Body of pancreas (tissue), 4 donors: ENCODE data around the gene AP3B1. TPM values are rescaled to one million over a fixed set of nuclear protein-coding genes. Genes with fewer than 3 reads are reported as not detected.

ENCODE experiments used
- ATAC-seq: fragments of 150-250 bp; one replicate; pipeline ENCODE4 v1.9.1; 2016
- DNase-seq, 4 donors: peaks; one replicate each; pipeline ENCODE4 v3.0.0-alpha.2; 2019
- H3K27ac ChIP-seq, 4 donors: fragments of 200-600 bp; sonication (generic); 1 replicate in 3 of 4; 2 replicates in 1 of 4; pipeline versions ENCODE4 v1.5.1 to v1.6.1; 2016 to 2019; ENCODE audit warnings: mild to moderate bottlenecking in 1 of 4, mixed read lengths in 1 of 4, moderate library complexity in 1 of 4
- H3K27me3 ChIP-seq, 2 donors: fragments of 200-600 bp; sonication (generic); one replicate each; pipeline ENCODE4 v1.6.0; 2016; ENCODE audit warnings: mild to moderate bottlenecking in 1 of 2
- H3K36me3 ChIP-seq, 2 donors: fragments of 200-600 bp; sonication (generic); replicated peaks in 1 of 2; 2 replicates each; pipeline ENCODE4 v1.5.1; 2016; ENCODE audit warnings: low read depth in 2 of 2; ENCODE audit not compliant: insufficient read depth in 1 of 2
- H3K4me1 ChIP-seq: fragments of 200-600 bp; sonication (generic); one replicate; pipeline ENCODE4 v1.6.0; 2016
- H3K4me3 ChIP-seq, 2 donors: fragments of 200-600 bp; sonication (generic); 1 replicate in 1 of 2; 2 replicates in 1 of 2; pipeline ENCODE4 v1.5.1; 2016 to 2019
- H3K9me3 ChIP-seq, 3 donors: fragments of 200-600 bp; sonication (generic); 1 replicate in 2 of 3; 2 replicates in 1 of 3; pipeline ENCODE4 v1.5.1; 2016
- POLR2A ChIP-seq, 3 donors: fragments of 450-650 bp; IDR thresholded peaks; one replicate each; pipeline ENCODE4 v1.6.1; 2016; ENCODE audit warnings: antibody characterized with exemption in 3 of 3, mild to moderate bottlenecking in 2 of 3
- WGBS, 2 donors: methylation state at CpG; one replicate each; pipeline ENCODE4 v1.1.5; 2017; 5-methylcytosine and 5-hydroxymethylcytosine counted together
- intact Hi-C: fragments of 100-400 bp; cut with DNase I; formaldehyde crosslinking; loops from one replicate; pipeline ENCODE4 v1.15.1; 2023
- total RNA-seq, 2 donors: library from RNA; depleted of rRNA; stranded (reverse); fragments of >200 nt; gene quantifications; one replicate each; pipeline ENCODE4 v1.1.0, GENCODE V29; 2016
- TF ChIP-seq, protein P1 (sequence below), 7 experiments: fragments of 450-650 bp in 4 of 7; fragments of 200-600 bp in 3 of 7; sonication (generic) in 3 of 7; IDR thresholded peaks; one replicate each; pipeline ENCODE4 v1.5.1; 2016 to 2019; ENCODE audit warnings: antibody characterized with exemption in 7 of 7

Gene AP3B1
- total RNA-seq, 2 donors from 2014 or later, result 23.6 to 32.3 TPM

DNA sequence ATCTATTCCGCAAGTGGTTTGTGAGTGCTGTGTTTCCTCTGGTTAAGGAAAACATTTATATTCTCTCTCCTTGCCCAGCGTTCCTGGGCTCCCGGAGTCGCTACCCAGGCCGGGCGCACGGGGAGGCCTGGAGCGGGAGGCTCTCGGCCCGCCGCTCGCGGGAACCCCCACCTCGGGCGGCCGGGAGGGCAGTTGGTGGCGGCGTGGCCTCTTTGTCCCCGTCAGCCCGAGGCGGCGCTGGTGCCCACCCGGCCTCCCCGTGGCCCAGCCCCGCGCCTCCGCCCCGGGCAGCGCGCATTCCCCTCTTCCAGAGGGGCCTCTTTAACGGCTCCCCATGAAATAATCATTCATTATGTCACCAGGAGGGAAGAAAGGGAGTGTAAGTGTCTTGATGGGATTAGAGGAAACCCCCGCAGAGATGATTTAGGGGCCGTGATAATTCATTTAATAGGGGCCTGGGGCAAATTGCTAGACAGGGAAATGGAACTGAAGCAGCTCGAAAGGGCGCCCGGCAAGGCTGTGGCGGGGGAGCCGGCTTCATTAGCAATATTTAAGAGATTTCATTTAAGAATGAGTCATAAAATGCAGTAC is 336.5 kb downstream of the AP3B1 start:
- intact Hi-C loops, result no loop called here
- Histone ChIP-seq H3K4me1 (peaks cover 10% of the 10 kb centered on the region), H3K27ac (no peak overlapping the region), H3K9me3 (no peaks in the 10 kb centered on the region), H3K27me3 (peaks cover 0 to 19% of the 10 kb centered on the region in 2 donors), H3K4me3 (no peak overlapping the region), H3K36me3 (no peaks in the 10 kb centered on the region)
- ATAC-seq (no peak), DNase-seq (no peak)
- no peak for TF ChIP-seq POLR2A (IDR thresholded peaks at IDR 0.05)
- TF ChIP-seq, protein P1, sequence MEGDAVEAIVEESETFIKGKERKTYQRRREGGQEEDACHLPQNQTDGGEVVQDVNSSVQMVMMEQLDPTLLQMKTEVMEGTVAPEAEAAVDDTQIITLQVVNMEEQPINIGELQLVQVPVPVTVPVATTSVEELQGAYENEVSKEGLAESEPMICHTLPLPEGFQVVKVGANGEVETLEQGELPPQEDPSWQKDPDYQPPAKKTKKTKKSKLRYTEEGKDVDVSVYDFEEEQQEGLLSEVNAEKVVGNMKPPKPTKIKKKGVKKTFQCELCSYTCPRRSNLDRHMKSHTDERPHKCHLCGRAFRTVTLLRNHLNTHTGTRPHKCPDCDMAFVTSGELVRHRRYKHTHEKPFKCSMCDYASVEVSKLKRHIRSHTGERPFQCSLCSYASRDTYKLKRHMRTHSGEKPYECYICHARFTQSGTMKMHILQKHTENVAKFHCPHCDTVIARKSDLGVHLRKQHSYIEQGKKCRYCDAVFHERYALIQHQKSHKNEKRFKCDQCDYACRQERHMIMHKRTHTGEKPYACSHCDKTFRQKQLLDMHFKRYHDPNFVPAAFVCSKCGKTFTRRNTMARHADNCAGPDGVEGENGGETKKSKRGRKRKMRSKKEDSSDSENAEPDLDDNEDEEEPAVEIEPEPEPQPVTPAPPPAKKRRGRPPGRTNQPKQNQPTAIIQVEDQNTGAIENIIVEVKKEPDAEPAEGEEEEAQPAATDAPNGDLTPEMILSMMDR (IDR thresholded peaks at IDR 0.05), result no peak
- WGBS, 2 donors, result 7 to 25% methylated on average over 17 to 35 of the region's 38 CpGs

DNA sequence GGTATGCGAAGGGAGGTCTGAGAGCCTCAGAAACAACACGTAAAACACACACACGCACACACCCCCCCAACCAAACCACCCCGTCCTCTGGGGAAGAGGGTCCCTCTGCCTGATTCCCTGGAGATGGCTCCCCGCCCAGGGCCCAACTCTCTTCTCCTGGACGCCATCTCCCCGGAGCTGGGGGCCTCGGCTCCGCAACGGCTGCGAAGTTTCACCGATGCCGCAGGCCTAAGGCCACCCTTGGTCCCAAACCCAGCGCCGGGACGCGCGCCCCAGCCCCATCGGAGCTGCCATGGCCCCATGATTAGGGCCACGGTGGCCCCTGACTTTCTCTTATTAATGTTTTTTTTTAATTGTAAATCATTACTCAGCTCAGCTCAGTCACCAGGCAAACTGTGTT is 337.0 kb downstream of the AP3B1 start:
- ATAC-seq (no peak), DNase-seq (no peak)
- intact Hi-C loops, result no loop called here
- WGBS, 2 donors, result 14 to 31% methylated on average over 18 to 20 of the region's 20 CpGs
- TF ChIP-seq, protein P1 (IDR thresholded peaks at IDR 0.05), result no peak
- no peak for TF ChIP-seq POLR2A (IDR thresholded peaks at IDR 0.05)
- Histone ChIP-seq H3K27ac (no peak overlapping the region), H3K36me3 (no peaks in the 10 kb centered on the region), H3K27me3 (peaks cover 0 to 19% of the 10 kb centered on the region in 2 donors), H3K4me3 (no peak overlapping the region), H3K4me1 (peaks cover 10% of the 10 kb centered on the region), H3K9me3 (no peaks in the 10 kb centered on the region)

DNA sequence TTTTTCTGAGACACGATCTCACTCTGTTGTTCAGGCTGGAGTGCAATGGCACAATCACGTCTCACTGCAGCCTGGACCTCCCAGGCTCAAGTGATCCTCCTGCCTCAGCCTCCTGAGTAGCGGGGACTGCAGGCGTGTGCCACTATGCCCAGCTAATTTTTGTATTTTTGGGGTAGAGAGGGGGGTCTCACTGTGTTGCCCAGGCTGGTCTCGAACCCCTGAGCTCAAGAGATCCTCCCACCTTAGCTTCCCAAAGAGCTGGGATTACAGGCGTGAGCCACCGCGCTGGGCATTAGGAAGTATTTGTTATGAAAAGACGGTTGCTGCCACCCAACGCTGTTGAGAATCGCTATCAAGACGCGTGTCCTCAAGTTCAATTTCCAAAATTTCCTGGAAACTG is 337.4 kb downstream of the AP3B1 start:
- Histone ChIP-seq H3K9me3 (no peaks in the 10 kb centered on the region), H3K27ac (no peak overlapping the region), H3K27me3 (peaks cover 0 to 19% of the 10 kb centered on the region in 2 donors), H3K4me3 (no peak overlapping the region), H3K4me1 (peaks cover 10% of the 10 kb centered on the region), H3K36me3 (no peaks in the 10 kb centered on the region)
- DNase-seq, result no peak
- no peak for ATAC-seq
- no peak for TF ChIP-seq POLR2A (IDR thresholded peaks at IDR 0.05)
- TF ChIP-seq, protein P1 (IDR thresholded peaks at IDR 0.05), result no peak
- intact Hi-C loops, result no loop called here
- 58 to 71% methylated on average over 10 to 11 of the region's 13 CpGs for WGBS, 2 donors

DNA sequence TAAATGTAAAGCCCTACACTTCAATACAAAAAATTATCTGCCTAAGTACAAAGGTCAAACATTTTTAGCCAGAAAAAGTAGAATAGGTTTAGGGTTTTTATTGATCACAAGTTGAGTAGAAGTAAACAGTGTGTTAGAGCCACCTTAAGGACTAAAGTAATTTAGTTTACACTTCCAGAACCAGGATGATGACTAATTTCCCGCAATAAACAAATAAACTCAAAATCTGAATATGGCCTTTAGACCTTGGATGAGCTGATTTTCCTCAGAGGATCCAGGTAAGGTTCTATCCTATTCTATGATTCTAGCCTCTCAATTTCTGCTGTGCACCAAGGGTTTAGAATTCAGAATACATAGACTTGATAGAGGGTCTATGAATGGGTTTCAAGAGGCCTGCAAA is 338.9 kb downstream of the AP3B1 start:
- 0 to 35% methylated on average over 1 of the region's 1 CpG for WGBS, 2 donors
- Histone ChIP-seq H3K4me3 (no peak overlapping the region), H3K27ac (no peak overlapping the region), H3K9me3 (no peaks in the 10 kb centered on the region), H3K4me1 (peaks cover 10% of the 10 kb centered on the region), H3K27me3 (peaks cover 0 to 19% of the 10 kb centered on the region in 2 donors), H3K36me3 (no peaks in the 10 kb centered on the region)
- no peak for TF ChIP-seq POLR2A (IDR thresholded peaks at IDR 0.05)
- TF ChIP-seq, protein P1 (IDR thresholded peaks at IDR 0.05), result no peak
- intact Hi-C loops, result no loop called here
- DNase-seq (no peak), ATAC-seq (no peak)

DNA sequence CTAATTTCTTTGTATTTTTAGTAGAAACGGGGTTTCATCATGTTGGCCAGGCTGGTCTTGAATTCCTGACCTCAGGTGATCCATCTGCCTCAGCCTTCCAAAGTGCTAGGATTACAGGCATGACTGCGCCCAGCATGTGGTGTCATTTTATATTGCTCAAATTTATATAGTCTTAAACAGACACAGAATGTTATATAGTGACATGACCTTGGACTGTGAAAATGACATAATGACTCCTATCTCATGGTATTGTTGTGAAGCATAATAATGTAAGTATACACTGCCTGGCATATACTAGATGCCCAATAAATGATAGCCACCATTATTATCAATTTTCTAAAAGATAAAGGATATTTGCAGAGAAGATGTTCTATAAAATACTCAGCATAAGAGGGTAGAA is 341.1 kb downstream of the AP3B1 start:
- ATAC-seq, result no peak
- intact Hi-C loops, result no loop called here
- 75 to 77% methylated on average over 2 of the region's 2 CpGs for WGBS, 2 donors
- Histone ChIP-seq H3K4me3 (no peak overlapping the region), H3K27me3 (peaks cover 0 to 13% of the 10 kb centered on the region in 2 donors), H3K4me1 (peaks cover 9% of the 10 kb centered on the region), H3K9me3 (no peaks in the 10 kb centered on the region), H3K27ac (no peak overlapping the region), H3K36me3 (no peaks in the 10 kb centered on the region)
- TF ChIP-seq, protein P1 (IDR thresholded peaks at IDR 0.05), result no peak
- DNase-seq, result no peak
